Activated CD4-positive, alpha-beta T cell treated with anti-CD3 and anti-CD28 coated beads, Interleukin-2, amount 50 U/mL, for 1 hour (primary cell): ENCODE measurements around the gene PJA2.
"Not testable (repeated sequence)": the region's sequence is repeated elsewhere in the genome, so short reads cannot be mapped to it uniquely, and the experiment has no call there.

Source experiments
- DNase-seq: peaks from one replicate; pipeline ENCODE4 v3.0.0-alpha.2; 2020

The PJA2 gene

DNA sequence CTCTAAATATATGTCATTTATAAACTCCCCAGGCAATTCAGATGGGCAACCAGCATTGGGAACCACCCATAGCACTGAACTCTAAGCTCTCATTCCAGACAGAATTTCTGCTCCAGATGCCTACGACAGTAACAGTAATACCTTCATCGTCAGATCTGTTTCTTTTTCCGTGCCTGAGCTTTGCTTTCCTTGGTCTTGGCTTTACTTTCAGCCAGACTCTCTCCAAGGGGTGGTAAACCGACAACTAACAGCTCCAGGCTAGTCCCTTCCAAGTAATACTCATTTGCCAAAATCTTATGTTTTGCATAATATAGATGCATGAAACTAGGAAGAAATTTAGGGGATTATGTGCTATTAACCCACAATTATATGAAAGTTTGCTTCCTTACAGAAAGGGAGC is 102.3 kb downstream of the PJA2 start:
- DNase-seq = no peak

DNA sequence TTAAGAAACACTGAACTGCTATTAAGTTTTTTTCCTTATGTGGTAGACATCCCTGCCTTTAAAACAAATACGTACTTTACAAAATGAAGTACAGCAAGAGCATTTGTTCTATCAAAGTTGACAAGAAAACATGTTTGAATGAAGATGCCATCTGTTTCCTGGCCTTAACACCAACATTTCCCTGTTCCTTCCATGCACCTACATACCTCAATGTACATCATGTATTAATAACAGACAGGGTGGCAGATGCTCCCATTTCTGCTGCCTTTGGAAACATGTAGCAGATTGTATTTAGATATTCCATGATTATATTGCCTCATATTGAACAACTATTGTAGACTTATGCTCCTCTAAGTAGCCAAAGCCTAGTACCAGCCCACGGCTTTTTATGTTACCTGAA is 104.4 kb downstream of the PJA2 start:
- no peak for DNase-seq

GRCh38 chr5:109304309-109304708 is 105.5 kb downstream of the PJA2 start:
- DNase-seq = no peak

DNA sequence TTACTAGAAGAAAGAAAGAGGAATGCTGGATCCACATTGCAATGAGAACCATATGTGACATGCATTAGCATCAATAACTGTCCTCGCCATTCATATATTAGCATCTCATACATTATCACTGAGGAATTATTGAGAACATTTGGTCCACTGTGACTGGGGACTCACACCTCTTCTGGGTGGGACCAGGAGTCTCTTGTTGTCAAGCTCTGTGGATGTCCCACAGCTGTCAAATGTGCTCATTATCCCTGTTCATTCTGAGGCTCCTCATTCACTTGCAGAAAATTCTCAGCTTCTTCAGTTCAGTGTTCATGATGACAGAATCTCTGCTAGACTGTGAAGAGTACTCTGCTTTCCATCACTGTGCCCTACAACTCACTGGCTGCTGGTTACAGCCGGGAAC is 109.4 kb downstream of the PJA2 start:
- DNase-seq = no peak

DNA sequence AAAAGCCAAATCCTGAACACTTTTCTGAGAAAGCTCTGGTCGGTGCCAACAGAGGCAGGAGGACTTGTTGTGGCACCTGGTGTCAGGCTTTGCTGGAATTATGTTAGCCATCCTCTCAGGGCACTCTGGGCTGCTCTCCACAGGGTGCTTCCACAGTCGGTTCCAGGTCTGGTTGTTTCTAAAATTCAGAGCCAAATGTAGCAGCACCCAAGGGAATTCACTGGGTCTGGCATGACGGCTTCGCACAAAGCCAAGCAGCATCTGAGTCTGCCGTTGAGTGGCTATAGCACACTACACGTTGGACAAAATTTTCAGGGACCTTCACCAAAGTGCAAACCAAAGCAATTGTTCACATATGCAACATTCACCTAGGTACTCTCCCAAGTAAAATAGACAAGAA is 110.2 kb downstream of the PJA2 start:
- no peak for DNase-seq

DNA sequence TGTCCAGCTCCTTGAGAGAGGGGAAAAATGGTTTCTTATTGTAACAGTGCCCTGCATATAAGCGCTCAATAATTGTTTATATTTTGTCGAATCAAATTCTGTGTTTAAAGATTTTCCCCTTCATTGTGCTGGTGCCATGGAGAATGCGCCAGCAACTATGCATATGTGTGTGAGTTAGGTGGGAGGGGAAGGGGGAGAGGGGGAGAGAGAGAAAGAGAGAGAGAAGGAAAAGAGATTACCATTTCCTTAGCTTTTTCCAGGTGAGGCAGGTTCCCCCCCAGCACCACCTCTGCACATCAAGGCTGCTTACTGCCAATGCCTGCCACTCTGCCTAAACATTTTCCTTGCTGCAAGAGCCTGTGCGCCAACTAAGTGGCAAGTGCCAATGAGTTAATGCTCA is 111.0 kb downstream of the PJA2 start:
- no peak for DNase-seq

- no peak for DNase-seq
Observed at GRCh38 chr5:109297900-109298299, 111.9 kb downstream of the PJA2 start.

DNA sequence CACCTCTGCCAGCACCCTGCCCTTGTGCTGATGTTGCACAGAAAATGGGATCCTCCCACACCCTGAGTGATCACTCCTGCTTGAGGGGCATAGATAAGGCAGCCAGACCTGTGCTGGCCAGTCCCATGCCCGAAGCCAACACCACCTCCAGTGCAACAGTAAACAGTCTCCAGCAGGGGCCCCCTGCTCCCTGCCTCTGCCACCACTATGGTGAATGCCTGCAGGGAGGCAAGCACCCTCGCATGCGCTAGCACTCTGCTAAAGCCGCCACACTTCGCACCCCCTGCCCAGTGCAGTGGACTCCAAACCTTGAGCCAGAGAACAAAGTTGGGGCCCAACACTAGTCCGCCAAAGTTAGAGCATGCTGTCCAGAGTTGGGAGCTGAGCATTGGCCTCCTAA is 118.7 kb downstream of the PJA2 start:
- no peak for DNase-seq

- no peak for DNase-seq
Observed at GRCh38 chr5:109290231-109290630, 119.5 kb downstream of the PJA2 start.

- not testable (repeated sequence) for DNase-seq
Observed at GRCh38 chr5:109286628-109287027, 123.1 kb downstream of the PJA2 start.
